Right lobe of liver (tissue), 4 donors: Measurements from ENCODE around the gene ADAMTSL5.

Experiments used
- POLR2A ChIP-seq: fragments of 450-650 bp; IDR thresholded peaks from one replicate; pipeline ENCODE4 v1.6.1; 2017; ENCODE audit warnings: antibody characterized with exemption, mild to moderate bottlenecking
- TF ChIP-seq, protein P1 (sequence below), 4 donors: fragments of 200-600 bp in 3 of 4; fragments of 450-650 bp in 1 of 4; IDR thresholded peaks; one replicate each; pipeline versions ENCODE4 v1.5.1 to v1.8.0; 2016 to 2022; ENCODE audit warnings: antibody characterized with exemption in 4 of 4, mild to moderate bottlenecking in 2 of 4
- donor health status: DM: no; HTN: no; CAD: no.
- donor health status: DM: no; HTN: no; CAD: no.
- donor health status: DM: no; HTN: yes; CAD: no.

DNA sequence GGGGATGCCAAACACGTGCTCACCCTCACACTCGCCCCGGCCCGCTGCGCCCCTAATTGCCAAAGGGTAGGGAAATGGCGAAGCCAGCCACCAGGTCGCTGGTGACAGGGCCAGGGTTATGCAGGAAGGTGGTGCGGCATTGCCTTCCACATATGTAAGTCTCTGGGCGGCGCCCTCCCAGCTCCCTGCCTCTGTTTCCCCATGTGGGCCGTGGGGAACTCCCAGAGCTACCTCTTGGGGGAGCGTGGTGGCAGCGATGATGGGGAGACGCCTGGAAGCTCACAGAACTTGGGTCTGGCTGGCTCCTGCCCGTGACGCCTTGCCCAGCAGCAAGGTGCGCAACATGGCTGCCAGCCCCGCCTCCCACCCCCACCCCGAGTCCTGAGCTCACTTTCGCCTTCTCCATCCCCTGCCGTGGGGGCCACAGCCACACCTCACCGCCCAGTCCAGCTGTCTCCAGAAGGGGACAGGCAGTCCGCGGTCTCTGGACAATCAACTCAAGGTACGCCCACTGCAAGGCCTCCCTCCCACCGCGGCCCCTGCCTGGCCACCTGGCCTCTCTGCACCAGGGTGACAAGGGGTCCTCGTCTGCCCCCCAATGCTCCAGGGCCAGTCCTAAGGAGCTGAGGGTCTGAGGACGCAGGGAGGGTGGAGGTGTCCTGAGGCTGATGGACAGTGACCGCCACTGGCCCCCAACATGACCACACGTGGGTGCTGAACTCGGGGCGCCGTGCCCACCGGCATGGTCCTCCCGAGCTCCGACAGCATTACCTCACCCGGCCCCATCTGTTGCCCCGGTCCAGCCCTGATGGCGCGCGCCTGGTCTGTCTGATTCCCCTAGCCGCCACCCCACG lies 40.4 kb downstream of the ADAMTSL5 start:
- TF ChIP-seq, protein P1, sequence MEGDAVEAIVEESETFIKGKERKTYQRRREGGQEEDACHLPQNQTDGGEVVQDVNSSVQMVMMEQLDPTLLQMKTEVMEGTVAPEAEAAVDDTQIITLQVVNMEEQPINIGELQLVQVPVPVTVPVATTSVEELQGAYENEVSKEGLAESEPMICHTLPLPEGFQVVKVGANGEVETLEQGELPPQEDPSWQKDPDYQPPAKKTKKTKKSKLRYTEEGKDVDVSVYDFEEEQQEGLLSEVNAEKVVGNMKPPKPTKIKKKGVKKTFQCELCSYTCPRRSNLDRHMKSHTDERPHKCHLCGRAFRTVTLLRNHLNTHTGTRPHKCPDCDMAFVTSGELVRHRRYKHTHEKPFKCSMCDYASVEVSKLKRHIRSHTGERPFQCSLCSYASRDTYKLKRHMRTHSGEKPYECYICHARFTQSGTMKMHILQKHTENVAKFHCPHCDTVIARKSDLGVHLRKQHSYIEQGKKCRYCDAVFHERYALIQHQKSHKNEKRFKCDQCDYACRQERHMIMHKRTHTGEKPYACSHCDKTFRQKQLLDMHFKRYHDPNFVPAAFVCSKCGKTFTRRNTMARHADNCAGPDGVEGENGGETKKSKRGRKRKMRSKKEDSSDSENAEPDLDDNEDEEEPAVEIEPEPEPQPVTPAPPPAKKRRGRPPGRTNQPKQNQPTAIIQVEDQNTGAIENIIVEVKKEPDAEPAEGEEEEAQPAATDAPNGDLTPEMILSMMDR (IDR thresholded peaks at IDR 0.05): no peak
- TF ChIP-seq POLR2A: no peak
